DOHH2 (cell line): Measurements from ENCODE around the gene RAB8B.

Source experiments
- EZH2phosphoT487 ChIP-seq: fragments of 200-600 bp; sonication (generic); IDR thresholded peaks from 2 replicates; pipeline ENCODE4 v1.6.1; 2017; ENCODE audit warnings: borderline replicate concordance, mild to moderate bottlenecking, antibody characterized with exemption, low read length, moderate library complexity, mixed read lengths
- TF ChIP-seq, protein P1 (sequence below): fragments of 200-600 bp; sonication (generic); IDR thresholded peaks from one replicate; pipeline ENCODE4 v1.5.1; 2014; ENCODE audit warnings: antibody characterized with exemption, mild to moderate bottlenecking, low read depth, low read length; ENCODE audit not compliant: poor library complexity, severe bottlenecking

DNA sequence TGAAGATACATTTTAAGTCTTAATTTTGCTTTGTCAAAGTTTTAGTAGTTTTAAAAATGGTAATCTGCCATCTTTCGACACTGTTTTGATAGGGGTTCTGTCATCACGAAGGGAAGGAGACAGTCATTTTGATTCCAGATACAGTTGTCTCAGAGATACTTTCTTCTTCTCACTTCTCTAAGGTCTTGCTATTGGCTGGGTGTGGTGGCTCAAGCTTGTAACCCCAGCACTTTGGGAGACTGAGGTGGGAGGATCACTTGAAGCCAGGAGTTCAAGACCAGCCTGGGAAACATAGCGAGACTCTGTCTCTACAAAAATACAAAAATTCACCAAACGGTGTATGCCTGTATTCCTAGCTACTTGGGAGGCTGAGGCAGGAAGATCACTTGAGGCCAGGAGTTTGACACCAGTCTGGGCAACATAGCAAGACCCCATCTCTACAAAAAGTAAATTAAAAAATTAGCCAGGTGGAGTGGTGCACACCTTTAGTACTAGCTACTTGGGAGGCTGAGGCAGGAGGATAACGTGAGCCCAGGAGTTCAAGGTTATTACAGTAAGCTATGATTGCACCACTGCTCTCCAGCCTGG is 3.3 kb downstream of the RAB8B start:
- TF ChIP-seq, protein P1, sequence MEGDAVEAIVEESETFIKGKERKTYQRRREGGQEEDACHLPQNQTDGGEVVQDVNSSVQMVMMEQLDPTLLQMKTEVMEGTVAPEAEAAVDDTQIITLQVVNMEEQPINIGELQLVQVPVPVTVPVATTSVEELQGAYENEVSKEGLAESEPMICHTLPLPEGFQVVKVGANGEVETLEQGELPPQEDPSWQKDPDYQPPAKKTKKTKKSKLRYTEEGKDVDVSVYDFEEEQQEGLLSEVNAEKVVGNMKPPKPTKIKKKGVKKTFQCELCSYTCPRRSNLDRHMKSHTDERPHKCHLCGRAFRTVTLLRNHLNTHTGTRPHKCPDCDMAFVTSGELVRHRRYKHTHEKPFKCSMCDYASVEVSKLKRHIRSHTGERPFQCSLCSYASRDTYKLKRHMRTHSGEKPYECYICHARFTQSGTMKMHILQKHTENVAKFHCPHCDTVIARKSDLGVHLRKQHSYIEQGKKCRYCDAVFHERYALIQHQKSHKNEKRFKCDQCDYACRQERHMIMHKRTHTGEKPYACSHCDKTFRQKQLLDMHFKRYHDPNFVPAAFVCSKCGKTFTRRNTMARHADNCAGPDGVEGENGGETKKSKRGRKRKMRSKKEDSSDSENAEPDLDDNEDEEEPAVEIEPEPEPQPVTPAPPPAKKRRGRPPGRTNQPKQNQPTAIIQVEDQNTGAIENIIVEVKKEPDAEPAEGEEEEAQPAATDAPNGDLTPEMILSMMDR, result no peak
- no peak for TF ChIP-seq EZH2phosphoT487
